NCI-H2107 treated with DMSO at 0.1 percent for 48 hours (cell line): ENCODE results near the gene APRT.

Experiments
- DNase-seq: peaks from one replicate; lab custom pipeline; 2025; ENCODE audit not compliant: unreplicated experiment; lab: John Stamatoyannopoulos, UW

Gene APRT

GRCh38 chr16:88759976-88760350, 51.8 kb downstream of the APRT start:
- DNase-seq, result no peak
